NCI-H748 treated with DMSO at 0.1 percent for 48 hours (cell line): ENCODE data around the gene DHRS3.
"Not testable (repeated sequence)": the region's sequence is repeated elsewhere in the genome, so short reads cannot be mapped to it uniquely, and the experiment has no call there.

ENCODE experiments used
- DNase-seq: peaks from one replicate; lab custom pipeline; 2025; lab: John Stamatoyannopoulos, UW

The DHRS3 gene

DNA sequence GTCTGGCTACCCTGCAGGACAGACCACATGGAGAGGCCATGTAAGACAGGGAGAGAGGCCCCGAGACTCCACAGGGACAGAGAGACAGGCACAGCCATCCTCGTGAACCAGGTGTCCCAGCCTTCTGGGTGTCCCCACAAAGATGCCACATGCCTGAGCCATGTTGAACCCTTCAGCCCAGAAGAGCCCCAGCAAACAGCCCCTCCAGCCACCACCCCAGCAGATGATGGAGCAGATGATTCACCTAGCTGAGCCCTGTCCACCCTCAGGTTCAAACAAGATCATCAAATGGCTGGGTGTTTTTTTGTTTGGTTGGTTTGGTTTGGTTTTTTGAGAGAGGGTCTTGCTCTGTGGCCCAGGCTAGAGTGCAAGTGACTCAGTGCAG is 78.7 kb downstream of the DHRS3 start:
- no peak for DNase-seq

- not testable (repeated sequence) for DNase-seq
Measured at GRCh38 chr1:12538536-12538935, 79.5 kb downstream of the DHRS3 start.

GRCh38 chr1:12537906-12538461 is 80.0 kb downstream of the DHRS3 start:
- DNase-seq: no peak

GRCh38 chr1:12537294-12537693 is 80.7 kb downstream of the DHRS3 start:
- DNase-seq: no peak

DNA sequence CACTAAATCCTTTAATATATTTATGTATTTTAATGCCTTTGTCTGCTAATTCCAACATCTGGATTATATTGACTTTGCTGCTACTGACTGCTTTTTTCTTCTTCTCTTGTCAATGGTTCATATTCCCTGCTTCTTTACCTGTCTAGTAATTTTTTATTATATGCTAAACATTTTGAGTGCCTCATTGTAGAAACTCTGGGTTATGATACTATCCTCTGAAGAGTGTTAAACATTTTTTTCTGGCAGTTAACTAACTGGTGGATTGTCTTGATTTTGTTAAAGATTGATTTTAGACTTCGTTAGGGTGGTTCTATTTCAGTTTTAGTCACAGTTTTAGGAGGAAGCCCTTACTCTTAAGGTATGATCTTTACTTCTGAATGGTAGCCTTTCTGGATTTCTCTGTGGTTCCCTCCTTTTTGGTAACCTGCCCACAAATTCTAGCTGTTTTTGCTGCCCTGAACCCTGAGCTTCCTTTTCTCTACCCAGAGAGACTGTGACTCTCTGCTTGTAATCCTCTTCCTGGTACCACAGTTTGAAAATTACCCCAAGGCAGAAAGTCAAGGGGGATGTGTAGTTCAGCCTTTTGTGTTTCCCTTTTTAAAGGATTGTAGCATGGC is 81.9 kb downstream of the DHRS3 start:
- no peak for DNase-seq

- DNase-seq: no peak
Measured at GRCh38 chr1:12532405-12533315, 85.3 kb downstream of the DHRS3 start.

DNA sequence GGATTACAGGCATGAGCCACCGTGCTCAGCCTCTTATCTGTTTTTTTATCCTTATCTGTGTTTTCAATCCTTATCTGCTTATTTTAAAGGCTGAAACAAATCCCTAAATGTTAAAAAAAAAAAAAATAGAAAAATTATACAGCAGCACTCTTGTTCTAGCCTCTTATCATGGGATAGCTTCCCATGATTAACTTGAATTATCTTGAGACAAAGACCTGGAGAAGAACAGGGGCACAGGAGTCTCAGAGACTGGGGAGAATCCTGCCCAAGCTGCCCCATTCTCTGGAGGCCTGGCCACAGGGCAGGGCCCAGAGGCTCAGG is 86.9 kb downstream of the DHRS3 start:
- DNase-seq: no peak

DNA sequence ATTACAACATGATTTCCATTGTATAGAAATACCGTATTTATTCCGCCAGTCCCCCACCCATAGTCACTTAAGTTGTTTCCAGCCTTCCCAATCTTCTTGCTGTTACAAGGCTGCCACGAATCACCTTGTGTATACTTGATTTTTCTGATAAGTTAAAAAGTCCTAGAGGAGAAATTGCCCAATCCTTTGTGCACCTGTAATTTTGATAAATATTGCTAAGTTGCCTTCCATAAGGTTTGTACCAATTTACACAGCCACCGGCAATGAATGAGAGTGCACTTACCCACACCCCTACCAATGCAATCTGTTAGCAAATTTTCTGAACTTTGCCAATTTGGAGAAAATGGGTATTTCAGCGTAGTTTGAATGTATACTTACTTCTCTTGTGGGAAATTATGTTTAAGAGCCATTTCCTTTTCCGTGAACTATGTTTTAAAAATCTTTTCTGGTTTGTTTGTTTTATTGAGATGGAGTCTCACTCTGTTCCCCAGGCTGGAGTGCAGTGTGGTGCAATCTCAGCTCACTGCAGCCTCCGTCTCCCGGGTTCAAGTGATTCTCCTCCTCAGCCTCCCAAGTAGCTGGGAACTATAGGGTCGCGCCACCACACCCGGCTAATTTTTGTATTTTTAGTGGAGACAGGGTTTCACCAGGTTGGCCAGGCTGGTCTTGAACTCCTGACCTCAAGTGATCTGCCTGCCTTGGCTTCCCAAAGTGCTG is 87.4 kb downstream of the DHRS3 start:
- DNase-seq: no peak

DNA sequence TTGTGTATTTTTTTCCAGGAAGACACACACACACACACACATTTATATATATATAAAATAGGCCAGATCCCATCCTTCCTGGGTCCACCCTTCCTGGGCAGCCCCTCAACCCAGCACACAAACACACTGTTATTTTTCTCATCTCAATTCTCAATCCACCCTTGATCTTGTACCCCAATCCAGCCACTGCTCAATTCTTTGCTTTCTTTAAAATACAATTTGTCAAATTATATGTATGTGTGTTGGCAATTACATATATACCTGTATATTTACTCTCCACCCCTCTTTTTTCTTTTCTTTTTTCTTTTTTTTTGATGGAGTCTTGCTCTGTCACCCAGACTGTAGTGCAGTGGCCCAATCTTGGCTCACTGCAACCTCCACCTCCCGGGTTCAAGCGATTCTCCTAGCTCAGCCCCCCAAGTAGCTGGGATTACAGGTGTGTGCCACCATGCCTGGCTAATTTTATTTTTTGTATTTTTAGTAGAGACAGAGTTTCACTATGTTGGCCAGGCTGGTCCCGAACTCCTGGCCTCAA is 88.3 kb downstream of the DHRS3 start:
- no peak for DNase-seq

DNA sequence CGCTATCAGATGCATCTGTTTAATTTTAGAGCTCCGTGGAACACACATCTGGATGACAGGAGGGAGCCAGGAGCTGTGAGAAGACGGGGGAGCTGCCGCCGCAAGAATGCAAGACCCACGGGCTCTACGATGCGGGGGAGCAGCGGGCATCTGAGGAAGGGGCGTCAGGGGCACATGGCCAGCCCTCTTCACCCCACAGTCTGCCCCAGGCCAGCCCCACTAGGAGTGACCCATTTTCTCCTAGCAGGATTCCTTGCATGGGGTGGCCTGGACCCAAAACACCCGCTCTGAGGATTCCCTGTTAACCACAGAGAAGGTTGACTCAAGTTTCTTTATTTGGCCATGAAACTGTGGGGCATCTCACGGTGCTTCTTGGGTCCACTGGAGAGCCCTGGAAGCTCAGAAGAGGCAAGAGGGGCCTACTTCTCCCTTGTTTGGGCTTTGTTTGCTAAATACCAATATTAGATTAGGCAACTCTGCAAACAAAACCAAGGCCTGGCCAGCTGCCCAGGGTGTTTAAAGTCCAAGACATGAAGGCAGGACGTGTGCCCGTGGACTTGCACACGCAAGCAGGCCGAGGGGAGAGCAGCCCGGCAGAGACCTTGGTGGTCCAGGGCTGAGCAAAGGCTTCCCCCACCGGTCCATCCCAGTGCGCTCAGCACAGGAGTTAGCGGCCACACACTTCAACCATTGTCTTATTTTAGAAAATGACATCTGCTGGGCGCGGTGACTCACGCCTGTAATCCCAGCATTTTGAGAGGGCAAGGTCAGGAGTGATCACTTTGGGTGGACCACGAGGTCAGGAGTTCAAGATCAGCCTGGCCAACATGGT is 89.8 kb downstream of the DHRS3 start:
- no peak for DNase-seq

DNA sequence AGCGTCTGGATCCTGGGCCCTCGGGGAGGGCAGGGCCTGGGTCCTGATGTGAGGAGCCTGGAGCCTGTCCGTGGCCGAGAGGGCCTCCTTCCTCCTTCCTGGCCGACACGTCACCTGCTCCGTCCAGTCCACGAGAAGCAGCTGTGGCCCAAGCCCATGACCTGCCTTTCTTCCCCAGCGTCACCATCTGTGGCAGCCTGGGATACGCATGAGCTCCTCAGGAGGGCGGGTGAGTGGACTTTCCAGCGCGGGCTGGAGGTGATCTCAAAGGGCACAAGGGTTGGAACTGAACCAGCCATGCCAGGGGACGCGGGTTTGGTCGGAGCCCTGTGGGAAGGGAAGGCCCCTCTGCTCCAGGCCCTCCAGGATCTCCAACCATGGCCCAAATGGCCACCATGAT is 90.4 kb downstream of the DHRS3 start:
- no peak for DNase-seq

DNA sequence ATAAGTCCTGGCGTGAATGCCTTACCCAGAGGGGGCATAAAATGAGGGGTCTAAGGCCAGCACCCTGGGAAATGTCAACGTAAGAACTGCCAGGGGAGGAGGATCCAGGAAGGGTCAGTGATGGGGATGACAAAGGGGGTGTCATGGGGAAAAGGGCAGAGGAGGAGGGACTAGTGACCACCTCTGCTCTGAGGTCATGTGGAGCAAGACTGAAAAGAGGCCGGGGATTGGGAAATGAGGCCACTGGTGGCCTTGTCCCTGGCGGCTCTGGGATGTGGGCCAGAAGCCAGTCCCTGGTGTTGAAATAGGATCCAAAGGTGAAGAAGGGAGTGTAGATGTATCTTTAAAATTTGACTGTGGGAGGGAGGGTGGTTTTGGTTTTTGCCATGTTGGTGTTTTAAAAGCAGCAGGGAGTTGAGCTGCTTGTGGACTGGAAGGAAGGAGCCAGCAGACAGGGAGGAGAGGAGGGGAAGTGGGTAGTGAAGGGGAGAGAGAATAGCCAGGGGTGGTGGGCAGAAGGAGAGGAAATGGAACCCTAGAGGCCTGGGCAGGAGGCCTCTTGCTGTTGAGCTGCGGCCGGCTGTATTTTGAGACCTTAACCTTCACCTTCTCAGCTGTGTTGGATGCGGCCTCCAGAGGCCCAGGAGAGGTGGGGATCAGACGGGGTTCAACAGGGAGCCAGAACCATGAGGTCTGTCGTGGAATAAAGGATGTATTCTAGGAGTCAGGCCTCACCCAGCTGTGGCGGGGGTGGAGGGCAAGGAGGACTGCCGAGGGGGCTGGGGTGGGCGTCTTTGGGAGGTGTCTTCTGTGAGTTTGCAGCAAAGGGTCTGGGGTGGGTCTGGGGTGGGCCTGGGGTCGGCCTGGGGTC is 92.5 kb downstream of the DHRS3 start:
- no peak for DNase-seq

DNA sequence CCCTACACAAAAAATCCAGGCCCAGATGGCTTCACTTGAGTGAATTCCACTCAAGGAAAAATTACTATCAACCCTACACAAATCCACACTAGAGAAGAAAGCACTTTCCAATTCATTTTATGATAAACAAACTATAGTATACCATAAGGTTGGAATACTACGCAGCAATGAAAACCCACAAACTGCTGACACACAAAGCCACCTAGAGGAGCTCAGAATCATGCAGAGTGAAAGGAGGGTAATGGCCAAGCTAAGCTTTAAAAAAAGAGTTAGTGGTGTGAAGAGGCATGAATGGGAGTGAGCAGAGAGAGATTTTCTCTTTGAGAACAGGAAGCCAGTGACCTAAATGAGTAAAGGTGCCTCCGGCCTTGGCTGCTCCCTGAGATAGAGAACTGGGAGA is 93.7 kb downstream of the DHRS3 start:
- no peak for DNase-seq

GRCh38 chr1:12522780-12523179 is 95.2 kb downstream of the DHRS3 start:
- not testable (repeated sequence) for DNase-seq

GRCh38 chr1:12521096-12521495 is 96.9 kb downstream of the DHRS3 start:
- DNase-seq: no peak

GRCh38 chr1:12519693-12520364 is 98.2 kb downstream of the DHRS3 start:
- DNase-seq: no peak

- no peak for DNase-seq
Measured at GRCh38 chr1:12518931-12519692, 98.9 kb downstream of the DHRS3 start.
